ENCODE results near the gene LY6G6F.
"Not testable (repeated sequence)": the region's sequence is repeated elsewhere in the genome, so short reads cannot be mapped to it uniquely, and the experiment has no call there.

Gene LY6G6F

GRCh38 chr6:31702819-31703716 is 3.6 kb upstream of the LY6G6F start, which contains the start of gene ABHD16A:
Gene ABHD16A, minus strand, starts transcription at chr6:31703324. Its CDS starts 43 bp downstream, at chr6:31703281.
- peak; percentile 97 for DNase-seq

GRCh38 chr6:31705931-31706330 is 735 bp upstream of the LY6G6F start:
- DNase-seq: no peak

GRCh38 chr6:31707701-31708100 is 1.0 kb downstream of the LY6G6F start:
- DNase-seq: no peak

- no peak for DNase-seq
Measured at GRCh38 chr6:31708224-31708623, 1.6 kb downstream of the LY6G6F start.

- DNase-seq: not testable (repeated sequence)
Measured at GRCh38 chr6:31709157-31709556, 2.5 kb downstream of the LY6G6F start.

- DNase-seq: no peak
Measured at GRCh38 chr6:31710523-31711219, 4.0 kb downstream of the LY6G6F start.

GRCh38 chr6:31711233-31711632 is 4.6 kb downstream of the LY6G6F start:
- DNase-seq: no peak

GRCh38 chr6:31712296-31712695 is 5.6 kb downstream of the LY6G6F start:
- no peak for DNase-seq

- DNase-seq: no peak
Measured at GRCh38 chr6:31713465-31713864, 6.8 kb downstream of the LY6G6F start.

GRCh38 chr6:31713991-31714684 is 7.5 kb downstream of the LY6G6F start:
- no peak for DNase-seq

- DNase-seq: no peak
Measured at GRCh38 chr6:31715022-31715958, 8.6 kb downstream of the LY6G6F start, which contains the start of gene LY6G6D. Gene LY6G6D, plus strand, starts transcription at chr6:31715348. Its CDS starts 8 bp downstream, at chr6:31715356.

- DNase-seq: no peak
Measured at GRCh38 chr6:31717499-31718222, 11.0 kb downstream of the LY6G6F start.

GRCh38 chr6:31718265-31718664 is 11.6 kb downstream of the LY6G6F start:
- DNase-seq: peak; percentile 19

GRCh38 chr6:31719001-31719400 is 12.3 kb downstream of the LY6G6F start:
- DNase-seq: no peak

- no peak for DNase-seq
Measured at GRCh38 chr6:31720196-31720770, 13.6 kb downstream of the LY6G6F start.

- DNase-seq: no peak
Measured at GRCh38 chr6:31721351-31722020, 14.8 kb downstream of the LY6G6F start, which contains the start of gene LY6G6C. Gene LY6G6C, minus strand, starts transcription at chr6:31721746. Its CDS starts 67 bp downstream, at chr6:31721679.

- no peak for DNase-seq
Measured at GRCh38 chr6:31722173-31722572, 15.5 kb downstream of the LY6G6F start.

GRCh38 chr6:31723245-31723979 is 16.7 kb downstream of the LY6G6F start, which contains the start of gene MPIG6B:
Gene MPIG6B, plus strand, starts transcription at chr6:31723373. Its CDS starts 11 bp downstream, at chr6:31723384.
- no peak for DNase-seq

GRCh38 chr6:31723980-31724691 is 17.5 kb downstream of the LY6G6F start:
- no peak for DNase-seq
